Cardiac muscle cell (in vitro differentiated cells and primary cell): ENCODE measurements around the gene CCL25. TPM values are rescaled to one million over a fixed set of nuclear protein-coding genes. Genes with fewer than 3 reads are reported as not detected.
"Not testable (repeated sequence)": the region's sequence is repeated elsewhere in the genome, so short reads cannot be mapped to it uniquely, and the experiment has no call there.

Experiments
- DNase-seq, 2 donors: peaks; one replicate each; pipeline versions ENCODE4 v3.0.0 to v3.0.0-alpha.2; 2010 to 2017; ENCODE audit warnings: low read depth in 1 of 2, low spot score in 1 of 2
- H3K27ac ChIP-seq: fragments of 200-600 bp; sonication (generic); 2 replicates; pipeline ENCODE4 v1.5.1; 2016
- H3K27me3 ChIP-seq: fragments of 200-600 bp; sonication (generic); 2 replicates; pipeline ENCODE4 v1.6.0; 2016; ENCODE audit warnings: control low read depth
- H3K36me3 ChIP-seq: fragments of 200-600 bp; sonication (generic); 2 replicates; pipeline ENCODE4 v1.5.1; 2016; ENCODE audit warnings: control low read depth
- H3K4me1 ChIP-seq: fragments of 200-600 bp; sonication (generic); 2 replicates; pipeline ENCODE4 v1.8.1; 2017; ENCODE audit warnings: low read depth, mild to moderate bottlenecking, mixed run types
- H3K4me3 ChIP-seq: fragments of 200-600 bp; sonication (generic); 2 replicates; pipeline ENCODE4 v1.5.1; 2016; ENCODE audit warnings: mild to moderate bottlenecking
- H3K9me3 ChIP-seq: fragments of 200-600 bp; sonication (generic); 2 replicates; pipeline ENCODE4 v1.5.1; 2017; ENCODE audit warnings: low read depth, mild to moderate bottlenecking, control low read depth
- polyA plus RNA-seq: library from polyadenylated mRNA; unstranded; fragments of >200 nt; fragmentation: Nextera tagmentation; extraction: Ambion mirVana; gene quantifications from 2 replicates; pipeline ENCODE4 v1.2.1, GENCODE V29; 2016
- total RNA-seq: library from RNA; depleted of rRNA; stranded (reverse); fragments of >200 nt; gene quantifications from 2 replicates; pipeline ENCODE4 v1.2.3, GENCODE V29; 2016
- TF ChIP-seq, protein P1 (sequence below): IDR thresholded peaks from 2 replicates; pipeline ENCODE4 v1.5.1; 2012; ENCODE audit warnings: low read depth, mild to moderate bottlenecking, low read length

CCL25 gene
- total and polyA plus RNA-seq, 2 experiments from 2014 or later = not detected

DNA sequence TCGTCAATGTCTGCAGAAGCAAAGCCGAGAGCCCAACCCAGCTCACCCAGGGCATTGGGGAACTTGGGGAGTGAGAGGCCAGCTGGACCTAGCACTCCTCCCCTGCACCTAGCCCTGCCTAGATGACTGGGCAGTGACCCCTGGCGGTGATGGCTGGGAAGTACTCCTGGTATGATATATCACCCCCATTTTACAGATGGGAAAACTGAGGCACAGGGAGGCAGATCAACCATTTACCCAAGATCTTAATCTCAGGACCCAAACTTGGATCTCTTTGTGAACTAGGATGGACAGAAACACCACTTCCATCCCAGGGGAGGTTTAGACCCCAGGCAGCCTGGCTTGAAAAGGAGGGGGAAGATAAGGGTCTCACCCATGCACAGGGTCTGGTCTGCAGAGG is 43.5 kb downstream of the CCL25 start:
- TF ChIP-seq, protein P1, sequence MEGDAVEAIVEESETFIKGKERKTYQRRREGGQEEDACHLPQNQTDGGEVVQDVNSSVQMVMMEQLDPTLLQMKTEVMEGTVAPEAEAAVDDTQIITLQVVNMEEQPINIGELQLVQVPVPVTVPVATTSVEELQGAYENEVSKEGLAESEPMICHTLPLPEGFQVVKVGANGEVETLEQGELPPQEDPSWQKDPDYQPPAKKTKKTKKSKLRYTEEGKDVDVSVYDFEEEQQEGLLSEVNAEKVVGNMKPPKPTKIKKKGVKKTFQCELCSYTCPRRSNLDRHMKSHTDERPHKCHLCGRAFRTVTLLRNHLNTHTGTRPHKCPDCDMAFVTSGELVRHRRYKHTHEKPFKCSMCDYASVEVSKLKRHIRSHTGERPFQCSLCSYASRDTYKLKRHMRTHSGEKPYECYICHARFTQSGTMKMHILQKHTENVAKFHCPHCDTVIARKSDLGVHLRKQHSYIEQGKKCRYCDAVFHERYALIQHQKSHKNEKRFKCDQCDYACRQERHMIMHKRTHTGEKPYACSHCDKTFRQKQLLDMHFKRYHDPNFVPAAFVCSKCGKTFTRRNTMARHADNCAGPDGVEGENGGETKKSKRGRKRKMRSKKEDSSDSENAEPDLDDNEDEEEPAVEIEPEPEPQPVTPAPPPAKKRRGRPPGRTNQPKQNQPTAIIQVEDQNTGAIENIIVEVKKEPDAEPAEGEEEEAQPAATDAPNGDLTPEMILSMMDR = no peak
- H3K4me1 ChIP-seq = no peaks in the 10 kb centered on the region
- no peak overlapping the region for H3K27ac ChIP-seq
- DNase-seq = no peak
- no peaks in the 10 kb centered on the region for H3K27me3 ChIP-seq
- no peak overlapping the region for H3K4me3 ChIP-seq
- peaks cover 4% of the 10 kb centered on the region for H3K9me3 ChIP-seq
- peaks cover 4% of the 10 kb centered on the region for H3K36me3 ChIP-seq

GRCh38 chr19:8097198-8097597 is 44.6 kb downstream of the CCL25 start:
- Histone ChIP-seq H3K4me1 (no peaks in the 10 kb centered on the region), H3K27me3 (no peaks in the 10 kb centered on the region), H3K36me3 (peaks cover 4% of the 10 kb centered on the region), H3K9me3 (peaks cover 4% of the 10 kb centered on the region), H3K27ac (no peak overlapping the region), H3K4me3 (no peak overlapping the region)
- TF ChIP-seq, protein P1 = no peak
- DNase-seq = no peak

GRCh38 chr19:8097681-8098567 is 45.4 kb downstream of the CCL25 start:
- TF ChIP-seq, protein P1 = no peak
- no peak for DNase-seq
- H3K27ac ChIP-seq = no peak overlapping the region
- H3K27me3 ChIP-seq = no peaks in the 10 kb centered on the region
- H3K4me3 ChIP-seq = no peak overlapping the region
- no peaks in the 10 kb centered on the region for H3K4me1 ChIP-seq
- peaks cover 4% of the 10 kb centered on the region for H3K9me3 ChIP-seq
- peaks cover 4% of the 10 kb centered on the region for H3K36me3 ChIP-seq

- H3K4me1 ChIP-seq = peaks cover 3% of the 10 kb centered on the region
- no peak for DNase-seq
- no peaks in the 10 kb centered on the region for H3K27me3 ChIP-seq
- H3K4me3 ChIP-seq = no peak overlapping the region
- no peaks in the 10 kb centered on the region for H3K9me3 ChIP-seq
- H3K27ac ChIP-seq = no peak overlapping the region
- no peaks in the 10 kb centered on the region for H3K36me3 ChIP-seq
- TF ChIP-seq, protein P1 = no peak
These were observed 48.8 kb downstream of the CCL25 start for GRCh38 chr19:8101311-8101710.

GRCh38 chr19:8101910-8102309 is 49.4 kb downstream of the CCL25 start:
- H3K9me3 ChIP-seq, H3K4me3 ChIP-seq, H3K36me3 ChIP-seq, H3K4me1 ChIP-seq, H3K27me3 ChIP-seq, DNase-seq, H3K27ac ChIP-seq: not testable (repeated sequence)

DNA sequence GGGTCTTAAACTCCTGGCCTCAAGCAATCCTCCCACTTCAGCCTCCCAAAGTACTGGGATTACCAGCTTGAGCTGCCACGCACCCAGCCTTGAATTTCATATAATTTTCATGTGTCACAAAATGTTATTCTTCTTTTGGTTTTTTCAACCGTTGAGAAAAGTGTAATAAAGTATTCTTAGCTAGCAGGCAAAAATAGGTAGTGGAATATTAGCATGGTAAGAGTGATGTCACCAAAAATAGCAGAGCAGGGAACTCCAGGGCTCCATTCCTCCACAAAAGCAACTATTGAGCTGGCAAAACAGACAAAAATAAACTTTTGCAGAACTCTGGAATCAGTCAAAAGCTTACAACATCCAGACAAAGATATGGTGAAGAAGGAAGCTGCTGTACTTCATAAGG is 52.9 kb downstream of the CCL25 start:
- Histone ChIP-seq H3K27ac (peak overlapping the region; percentile 0), H3K9me3 (no peaks in the 10 kb centered on the region), H3K36me3 (no peaks in the 10 kb centered on the region), H3K4me3 (no peak overlapping the region), H3K27me3 (no peaks in the 10 kb centered on the region), H3K4me1 (peaks cover 3% of the 10 kb centered on the region)
- TF ChIP-seq, protein P1 = no peak
- DNase-seq = no peak
